Brain microvascular endothelial cell (primary cell): Measurements from ENCODE around the gene ITGA2.

ENCODE experiments used
- DNase-seq: peaks from one replicate; pipeline ENCODE4 v3.0.0-alpha.2; 2020
- H3K27ac ChIP-seq: fragments of 250-450 bp; sonication (Bioruptor Pico); 2 replicates; pipeline ENCODE4 v1.5.1; 2020; ENCODE audit warnings: mild to moderate bottlenecking, moderate library complexity
- H3K27me3 ChIP-seq: fragments of 250-450 bp; sonication (Bioruptor Pico); replicated peaks from 2 replicates; pipeline ENCODE4 v1.5.1; 2020; ENCODE audit warnings: mild to moderate bottlenecking
- H3K36me3 ChIP-seq: fragments of 250-450 bp; sonication (Bioruptor Pico); replicated peaks from 2 replicates; pipeline ENCODE4 v1.5.1; 2020; ENCODE audit warnings: mild to moderate bottlenecking
- H3K4me3 ChIP-seq: 2 replicates; pipeline ENCODE4 v1.5.1; 2011; ENCODE audit warnings: low read depth, mild to moderate bottlenecking, control low read depth, low read length, moderate library complexity
- CTCF ChIP-seq: IDR thresholded peaks from 2 replicates; pipeline ENCODE4 v1.5.1; 2011; ENCODE audit warnings: low read depth, mild to moderate bottlenecking, moderate library complexity, low read length, control low read depth, inconsistent platforms; ENCODE audit errors: missing control alignments
- in situ Hi-C: cut with HindIII; loops from 2 replicates; pipeline ENCODE4 v1.10.0; 2017; ENCODE audit warnings: low sequenced_read_pairs, low pct_ligation_motif_present

The ITGA2 gene

GRCh38 chr5:52948418-52949076, 40.6 kb upstream of the ITGA2 start:
- Histone ChIP-seq H3K27ac (peak overlapping the region; percentile 42), H3K27me3 (no peaks in the 10 kb centered on the region), H3K36me3 (peaks cover under 1% of the 10 kb centered on the region), H3K4me3 (no peak overlapping the region)
- peak; percentile 85 for DNase-seq
- in situ Hi-C loops, result no loop called here
- TF ChIP-seq CTCF, result peak; percentile 72

GRCh38 chr5:52950686-52951085, 38.5 kb upstream of the ITGA2 start:
- in situ Hi-C loops, result no loop called here
- no peak overlapping the region for H3K4me3 ChIP-seq

GRCh38 chr5:52952483-52952882, 36.7 kb upstream of the ITGA2 start:
- TF ChIP-seq CTCF, result no peak
- no peaks in the 10 kb centered on the region for H3K27me3 ChIP-seq
- H3K4me3 ChIP-seq, result no peak overlapping the region
- in situ Hi-C loops, result no loop called here
- no peak overlapping the region for H3K27ac ChIP-seq
- no peak for DNase-seq
- peaks cover 2% of the 10 kb centered on the region for H3K36me3 ChIP-seq

More at GRCh38 chr5:52950686-52951085, 38.5 kb upstream of the ITGA2 start:
- DNase-seq, result no peak
- H3K27me3 ChIP-seq, result no peaks in the 10 kb centered on the region
- H3K36me3 ChIP-seq, result peaks cover 2% of the 10 kb centered on the region
- H3K27ac ChIP-seq, result no peak overlapping the region
- TF ChIP-seq CTCF, result no peak

GRCh38 chr5:52956014-52956413, 33.1 kb upstream of the ITGA2 start:
- H3K4me3 ChIP-seq, result no peak overlapping the region
- no peak for TF ChIP-seq CTCF
- no peak overlapping the region for H3K27ac ChIP-seq
- H3K36me3 ChIP-seq, result peaks cover 2% of the 10 kb centered on the region
- DNase-seq, result no peak
- in situ Hi-C loops, result no loop called here
- H3K27me3 ChIP-seq, result no peaks in the 10 kb centered on the region

GRCh38 chr5:52956915-52957747, 32.0 kb upstream of the ITGA2 start:
- Histone ChIP-seq H3K36me3 (peaks cover 2% of the 10 kb centered on the region), H3K27me3 (no peaks in the 10 kb centered on the region), H3K4me3 (no peak overlapping the region), H3K27ac (no peak overlapping the region)
- in situ Hi-C loops, result no loop called here
- no peak for TF ChIP-seq CTCF
- DNase-seq, result no peak
